HepG2 (cell line): ENCODE measurements around the gene RASA3. TPM values are rescaled to one million over a fixed set of nuclear protein-coding genes. Genes with fewer than 3 reads are reported as not detected.

Source experiments
- GPBP1L1 ChIP-seq: sonication (generic); formaldehyde crosslinking; IDR thresholded peaks from 2 replicates; pipeline ENCODE4 v1.5.0; 2020; ENCODE audit warnings: mild to moderate bottlenecking, missing genetic modification reagents
- JUND ChIP-seq: sonication (generic); formaldehyde crosslinking; IDR thresholded peaks from 2 replicates; pipeline ENCODE4 v1.8.0; 2022; ENCODE audit warnings: mild to moderate bottlenecking, missing genetic modification reagents
- SNRNP70 ChIP-seq: fragments of 200-400 bp; formaldehyde crosslinking; IDR thresholded peaks from 2 replicates; pipeline ENCODE4 v1.6.1; 2017; ENCODE audit warnings: mild to moderate bottlenecking, low read depth, low read length, moderate library complexity
- ZNF329 ChIP-seq: sonication (generic); formaldehyde crosslinking; IDR thresholded peaks from 2 replicates; pipeline ENCODE4 v1.9.0; 2021; ENCODE audit warnings: low read depth, mild to moderate bottlenecking, missing genetic modification reagents
- ZSCAN20 ChIP-seq: sonication (generic); formaldehyde crosslinking; IDR thresholded peaks from 2 replicates; pipeline ENCODE4 v1.4.0; 2020; ENCODE audit warnings: missing genetic modification reagents, mild to moderate bottlenecking, borderline replicate concordance
- polyA plus RNA-seq, 8 experiments: library from polyadenylated mRNA; depleted of rRNA in 3 of 8; stranded (reverse) in 7 of 8; unstranded in 1 of 8; fragments of >200 nt; fragmentation: Illumina TruSeq in 4 of 8; extraction: Trizol in 4 of 8; gene quantifications; 2 replicates each; pipeline versions ENCODE4 v1.2.1 to v1.2.3, GENCODE V29; 2011 to 2016; ENCODE audit warnings: low read depth in 4 of 8, missing spikeins in 1 of 8, mixed read lengths in 1 of 8; ENCODE audit not compliant: insufficient read depth in 1 of 8
- total RNA-seq, 5 experiments: library from RNA; depleted of rRNA; stranded (reverse); fragments of >200 nt; fragmentation: Illumina TruSeq; extraction: Trizol; gene quantifications; 2 replicates each; pipeline ENCODE4 v1.2.3, GENCODE V29; 2016; ENCODE audit warnings: low read depth in 1 of 5
- TF ChIP-seq, protein P1 (sequence below): sonication (generic); formaldehyde crosslinking; IDR thresholded peaks from 2 replicates; pipeline ENCODE4 v1.9.0; 2021; ENCODE audit warnings: mild to moderate bottlenecking, missing genetic modification reagents

RASA3 gene
- total and polyA plus RNA-seq, 2 of the 13 experiments (the other 11 are each of a cell fraction or from before 2014, with no cell fraction given), result 0.05 TPM; not detected in 1

- TF ChIP-seq, protein P1, sequence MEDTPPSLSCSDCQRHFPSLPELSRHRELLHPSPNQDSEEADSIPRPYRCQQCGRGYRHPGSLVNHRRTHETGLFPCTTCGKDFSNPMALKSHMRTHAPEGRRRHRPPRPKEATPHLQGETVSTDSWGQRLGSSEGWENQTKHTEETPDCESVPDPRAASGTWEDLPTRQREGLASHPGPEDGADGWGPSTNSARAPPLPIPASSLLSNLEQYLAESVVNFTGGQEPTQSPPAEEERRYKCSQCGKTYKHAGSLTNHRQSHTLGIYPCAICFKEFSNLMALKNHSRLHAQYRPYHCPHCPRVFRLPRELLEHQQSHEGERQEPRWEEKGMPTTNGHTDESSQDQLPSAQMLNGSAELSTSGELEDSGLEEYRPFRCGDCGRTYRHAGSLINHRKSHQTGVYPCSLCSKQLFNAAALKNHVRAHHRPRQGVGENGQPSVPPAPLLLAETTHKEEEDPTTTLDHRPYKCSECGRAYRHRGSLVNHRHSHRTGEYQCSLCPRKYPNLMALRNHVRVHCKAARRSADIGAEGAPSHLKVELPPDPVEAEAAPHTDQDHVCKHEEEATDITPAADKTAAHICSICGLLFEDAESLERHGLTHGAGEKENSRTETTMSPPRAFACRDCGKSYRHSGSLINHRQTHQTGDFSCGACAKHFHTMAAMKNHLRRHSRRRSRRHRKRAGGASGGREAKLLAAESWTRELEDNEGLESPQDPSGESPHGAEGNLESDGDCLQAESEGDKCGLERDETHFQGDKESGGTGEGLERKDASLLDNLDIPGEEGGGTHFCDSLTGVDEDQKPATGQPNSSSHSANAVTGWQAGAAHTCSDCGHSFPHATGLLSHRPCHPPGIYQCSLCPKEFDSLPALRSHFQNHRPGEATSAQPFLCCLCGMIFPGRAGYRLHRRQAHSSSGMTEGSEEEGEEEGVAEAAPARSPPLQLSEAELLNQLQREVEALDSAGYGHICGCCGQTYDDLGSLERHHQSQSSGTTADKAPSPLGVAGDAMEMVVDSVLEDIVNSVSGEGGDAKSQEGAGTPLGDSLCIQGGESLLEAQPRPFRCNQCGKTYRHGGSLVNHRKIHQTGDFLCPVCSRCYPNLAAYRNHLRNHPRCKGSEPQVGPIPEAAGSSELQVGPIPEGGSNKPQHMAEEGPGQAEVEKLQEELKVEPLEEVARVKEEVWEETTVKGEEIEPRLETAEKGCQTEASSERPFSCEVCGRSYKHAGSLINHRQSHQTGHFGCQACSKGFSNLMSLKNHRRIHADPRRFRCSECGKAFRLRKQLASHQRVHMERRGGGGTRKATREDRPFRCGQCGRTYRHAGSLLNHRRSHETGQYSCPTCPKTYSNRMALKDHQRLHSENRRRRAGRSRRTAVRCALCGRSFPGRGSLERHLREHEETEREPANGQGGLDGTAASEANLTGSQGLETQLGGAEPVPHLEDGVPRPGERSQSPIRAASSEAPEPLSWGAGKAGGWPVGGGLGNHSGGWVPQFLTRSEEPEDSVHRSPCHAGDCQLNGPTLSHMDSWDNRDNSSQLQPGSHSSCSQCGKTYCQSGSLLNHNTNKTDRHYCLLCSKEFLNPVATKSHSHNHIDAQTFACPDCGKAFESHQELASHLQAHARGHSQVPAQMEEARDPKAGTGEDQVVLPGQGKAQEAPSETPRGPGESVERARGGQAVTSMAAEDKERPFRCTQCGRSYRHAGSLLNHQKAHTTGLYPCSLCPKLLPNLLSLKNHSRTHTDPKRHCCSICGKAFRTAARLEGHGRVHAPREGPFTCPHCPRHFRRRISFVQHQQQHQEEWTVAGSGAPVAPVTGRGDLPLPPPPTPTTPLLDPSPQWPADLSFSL (CRISPR knock-in tag), result no peak
- TF ChIP-seq JUND (CRISPR knock-in tag), result no peak
- no peak for TF ChIP-seq GPBP1L1 (CRISPR knock-in tag)
- TF ChIP-seq ZNF329 (CRISPR knock-in tag), result no peak
- TF ChIP-seq ZSCAN20, result no peak
- TF ChIP-seq SNRNP70, result no peak
- TF ChIP-seq, all 625 proteins: peak for 0
Observed at GRCh38 chr13:114089341-114089740, 43.1 kb downstream of the RASA3 start (continued).
